ENCODE results near the gene LTK.

GRCh38 chr15:41474436-41474835, 39.2 kb downstream of the LTK start:
- TF ChIP-seq CTCF (IDR thresholded peaks at IDR 0.05): no peak
- no peak for TF ChIP-seq POLR2A (IDR thresholded peaks at IDR 0.05)

Data from thyroid gland (tissue), 4 donors.